Cardiac fibroblast (primary cell): ENCODE measurements around the gene FRK.

Experiments used
- DNase-seq, 2 donors: peaks; one replicate each; pipeline versions ENCODE4 v3.0.0 to v3.0.0-alpha.2; 2010; ENCODE audit warnings: low read depth in 2 of 2
- H3K4me3 ChIP-seq, 2 donors: replicated peaks in 1 of 2; 1 replicate in 1 of 2; 2 replicates in 1 of 2; pipeline ENCODE4 v1.5.1; 2011; ENCODE audit warnings: low read depth in 2 of 2, low read length in 2 of 2, mild to moderate bottlenecking in 2 of 2, moderate library complexity in 1 of 2
- TF ChIP-seq, protein P1 (sequence below): IDR thresholded peaks from one replicate; pipeline ENCODE4 v1.5.1; 2011; ENCODE audit warnings: low read depth, mild to moderate bottlenecking, low read length, inconsistent platforms

The FRK gene

DNA sequence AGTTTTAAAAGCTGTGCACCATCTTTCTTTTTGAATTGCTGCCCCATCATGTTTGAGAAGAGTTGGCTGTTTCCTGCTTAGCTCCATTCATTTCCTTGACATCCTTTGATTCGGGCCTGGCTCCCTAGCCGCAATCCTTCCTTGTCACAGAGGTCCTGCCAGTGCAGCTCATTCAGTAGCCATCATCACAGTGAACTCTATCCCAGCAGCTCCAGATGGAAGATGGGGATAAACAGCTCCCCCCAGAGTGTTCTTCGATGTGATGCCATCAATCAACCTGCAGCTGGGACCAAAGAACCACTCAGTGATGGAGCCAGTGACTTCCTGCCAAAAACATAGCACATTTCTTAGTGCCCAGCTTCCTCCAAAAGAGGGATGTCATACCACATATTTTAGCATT, 158.8 kb downstream of the FRK start:
- TF ChIP-seq, protein P1, sequence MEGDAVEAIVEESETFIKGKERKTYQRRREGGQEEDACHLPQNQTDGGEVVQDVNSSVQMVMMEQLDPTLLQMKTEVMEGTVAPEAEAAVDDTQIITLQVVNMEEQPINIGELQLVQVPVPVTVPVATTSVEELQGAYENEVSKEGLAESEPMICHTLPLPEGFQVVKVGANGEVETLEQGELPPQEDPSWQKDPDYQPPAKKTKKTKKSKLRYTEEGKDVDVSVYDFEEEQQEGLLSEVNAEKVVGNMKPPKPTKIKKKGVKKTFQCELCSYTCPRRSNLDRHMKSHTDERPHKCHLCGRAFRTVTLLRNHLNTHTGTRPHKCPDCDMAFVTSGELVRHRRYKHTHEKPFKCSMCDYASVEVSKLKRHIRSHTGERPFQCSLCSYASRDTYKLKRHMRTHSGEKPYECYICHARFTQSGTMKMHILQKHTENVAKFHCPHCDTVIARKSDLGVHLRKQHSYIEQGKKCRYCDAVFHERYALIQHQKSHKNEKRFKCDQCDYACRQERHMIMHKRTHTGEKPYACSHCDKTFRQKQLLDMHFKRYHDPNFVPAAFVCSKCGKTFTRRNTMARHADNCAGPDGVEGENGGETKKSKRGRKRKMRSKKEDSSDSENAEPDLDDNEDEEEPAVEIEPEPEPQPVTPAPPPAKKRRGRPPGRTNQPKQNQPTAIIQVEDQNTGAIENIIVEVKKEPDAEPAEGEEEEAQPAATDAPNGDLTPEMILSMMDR, result no peak
- H3K4me3 ChIP-seq, result no peak overlapping the region
- DNase-seq, result no peak

DNA sequence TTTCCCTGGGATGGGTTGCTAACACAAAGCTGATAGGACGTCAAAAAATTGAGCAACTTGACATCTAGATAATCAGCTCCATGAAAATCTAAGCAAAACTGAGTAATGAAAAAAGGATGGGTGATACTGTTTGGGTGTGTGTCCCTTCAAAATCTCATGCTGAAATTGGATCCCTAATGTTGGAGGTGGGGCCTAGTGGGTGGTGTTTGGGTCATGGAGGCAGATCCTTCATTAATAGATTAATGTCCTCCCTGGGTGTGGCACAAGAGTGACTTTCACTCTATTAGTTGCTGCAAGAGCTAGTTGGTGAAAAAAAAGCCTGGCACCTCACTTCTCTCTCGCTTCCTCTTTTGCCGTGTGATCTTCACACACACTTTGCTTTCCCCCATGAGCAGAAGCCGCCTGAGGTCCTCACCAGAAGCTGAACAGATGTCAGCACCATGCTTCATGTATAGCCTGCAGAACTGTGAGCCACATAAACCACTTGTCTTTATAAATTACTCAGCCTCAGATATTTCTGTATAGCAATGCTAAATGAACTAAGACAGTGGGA, 160.9 kb downstream of the FRK start:
- no peak for DNase-seq
- H3K4me3 ChIP-seq, result no peak overlapping the region
- TF ChIP-seq, protein P1, result no peak

DNA sequence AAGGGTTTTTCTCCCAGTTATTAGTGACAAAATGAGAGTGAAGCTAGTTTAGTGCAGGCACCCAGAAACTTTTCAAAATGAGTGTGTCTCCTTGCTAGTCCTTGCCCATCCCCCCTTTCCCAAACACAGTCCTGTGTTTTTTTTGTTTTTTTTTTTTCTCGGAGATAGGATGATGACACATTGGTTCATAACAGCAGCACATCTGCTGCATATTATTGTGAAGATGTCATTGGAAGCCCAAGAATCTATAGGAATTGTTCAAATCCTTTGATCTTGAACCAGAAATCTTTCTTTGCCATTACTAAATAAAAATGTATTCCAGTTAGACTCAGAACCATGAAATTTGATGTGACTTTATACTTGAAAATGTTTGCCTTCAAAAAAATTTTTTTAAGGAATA, 162.4 kb downstream of the FRK start:
- TF ChIP-seq, protein P1, result no peak
- peak; percentile 4 to 45 for DNase-seq
- H3K4me3 ChIP-seq, result no peak overlapping the region

DNA sequence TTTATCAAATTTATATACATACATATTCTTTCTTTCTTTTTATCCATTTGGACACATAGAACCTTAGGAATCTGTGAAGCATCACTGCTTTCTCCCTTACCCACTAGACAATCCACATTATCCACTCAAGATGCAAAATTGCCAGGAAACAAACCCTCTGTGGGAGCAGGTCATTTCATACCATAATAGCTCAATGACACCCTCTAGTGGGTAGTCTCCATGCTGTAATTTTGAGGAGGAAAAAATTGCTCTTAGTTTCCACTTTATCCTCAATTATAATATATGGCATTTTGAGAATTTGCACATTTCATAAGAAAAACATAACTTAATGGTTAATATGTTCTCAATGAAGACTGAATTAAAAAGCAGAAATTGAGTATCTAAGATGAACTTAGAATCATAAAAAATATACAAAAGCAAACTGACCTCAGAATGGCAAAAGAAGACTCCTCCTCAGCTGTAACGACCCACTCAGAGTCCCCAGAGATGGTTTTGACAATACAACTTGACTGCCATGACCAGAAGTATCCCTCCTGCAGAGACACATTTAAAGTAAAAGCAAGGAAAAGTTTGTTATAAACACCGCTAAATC, 164.1 kb downstream of the FRK start:
- peak; percentile 52 to 56 for DNase-seq
- TF ChIP-seq, protein P1, result peak; percentile 79
- H3K4me3 ChIP-seq, result no peak overlapping the region

DNA sequence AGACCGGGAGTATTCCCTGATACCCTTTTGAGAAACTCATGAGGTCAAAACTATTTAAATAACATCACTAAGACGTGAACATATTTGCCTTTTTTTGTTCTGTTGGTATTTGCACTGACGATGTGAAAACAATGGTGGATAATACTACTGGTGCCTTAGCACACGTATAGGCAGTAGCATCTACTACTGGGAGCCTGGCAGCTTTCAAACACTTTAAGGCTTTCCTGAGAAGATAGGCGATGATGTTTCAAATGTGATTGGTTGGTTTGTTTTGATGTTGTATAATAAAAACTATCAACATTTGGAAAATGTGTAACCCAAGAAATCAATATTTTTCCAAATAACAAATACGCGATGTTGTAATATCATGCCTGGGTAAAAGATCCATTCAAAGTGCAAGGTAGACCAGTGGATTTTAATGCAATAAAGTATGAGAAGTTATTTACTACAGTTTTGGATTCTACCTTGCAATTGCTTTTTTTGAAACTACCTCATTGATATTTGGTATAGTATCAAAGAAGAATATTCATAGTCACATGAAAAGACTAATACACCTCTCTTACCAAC, 166.2 kb downstream of the FRK start:
- H3K4me3 ChIP-seq, result no peak overlapping the region
- DNase-seq, result no peak
- TF ChIP-seq, protein P1, result no peak

DNA sequence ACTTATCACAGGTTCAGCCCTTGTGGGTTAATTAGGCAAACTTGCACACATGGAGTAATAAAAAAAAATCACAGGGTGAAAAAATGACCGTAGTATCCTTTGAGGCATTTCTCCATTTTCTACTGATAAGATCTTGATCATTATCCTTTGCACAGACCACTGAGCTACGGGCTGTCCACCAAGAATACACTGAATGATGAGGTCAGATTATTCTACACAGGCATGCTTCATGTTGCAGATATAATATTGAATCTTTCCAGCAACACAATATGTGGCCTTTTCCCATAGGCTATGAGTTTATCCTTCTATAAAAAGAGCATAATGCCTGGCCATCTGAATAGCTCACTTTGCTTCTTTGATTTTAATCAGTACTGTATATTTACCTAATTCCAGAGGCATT, 168.9 kb downstream of the FRK start:
- H3K4me3 ChIP-seq, result no peak overlapping the region
- DNase-seq, result no peak
- TF ChIP-seq, protein P1, result no peak
